Fibroblast of skin of left quadriceps (primary cell): ENCODE data around the gene TRIM7.
"Not testable (repeated sequence)": the region's sequence is repeated elsewhere in the genome, so short reads cannot be mapped to it uniquely, and the experiment has no call there.

ENCODE experiments used
- DNase-seq, 2 experiments: peaks; one replicate each; pipeline ENCODE4 v3.0.0-alpha.2; 2013; ENCODE audit warnings: low read depth in 2 of 2

Gene TRIM7

DNA sequence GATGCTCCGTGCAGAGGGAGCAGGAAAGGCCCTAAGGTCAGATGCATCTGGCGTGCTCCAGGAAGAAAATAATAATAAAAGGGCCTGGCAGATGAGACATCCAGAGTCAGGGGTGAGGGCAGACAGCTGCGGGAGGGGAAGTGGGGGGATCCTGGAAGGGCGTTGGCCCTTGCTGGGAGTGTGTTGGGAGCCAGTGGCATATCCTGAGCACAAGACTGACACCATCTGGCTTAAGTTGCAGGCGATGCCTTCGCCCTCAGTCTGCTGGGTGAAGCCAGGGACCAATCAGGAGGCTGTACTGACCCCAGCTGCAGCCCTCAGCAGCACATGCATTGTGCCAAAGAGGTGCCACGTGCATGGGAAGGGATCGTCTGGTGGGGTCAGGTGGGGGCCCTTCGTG lies 53.9 kb downstream of the TRIM7 start:
- DNase-seq: no peak

DNA sequence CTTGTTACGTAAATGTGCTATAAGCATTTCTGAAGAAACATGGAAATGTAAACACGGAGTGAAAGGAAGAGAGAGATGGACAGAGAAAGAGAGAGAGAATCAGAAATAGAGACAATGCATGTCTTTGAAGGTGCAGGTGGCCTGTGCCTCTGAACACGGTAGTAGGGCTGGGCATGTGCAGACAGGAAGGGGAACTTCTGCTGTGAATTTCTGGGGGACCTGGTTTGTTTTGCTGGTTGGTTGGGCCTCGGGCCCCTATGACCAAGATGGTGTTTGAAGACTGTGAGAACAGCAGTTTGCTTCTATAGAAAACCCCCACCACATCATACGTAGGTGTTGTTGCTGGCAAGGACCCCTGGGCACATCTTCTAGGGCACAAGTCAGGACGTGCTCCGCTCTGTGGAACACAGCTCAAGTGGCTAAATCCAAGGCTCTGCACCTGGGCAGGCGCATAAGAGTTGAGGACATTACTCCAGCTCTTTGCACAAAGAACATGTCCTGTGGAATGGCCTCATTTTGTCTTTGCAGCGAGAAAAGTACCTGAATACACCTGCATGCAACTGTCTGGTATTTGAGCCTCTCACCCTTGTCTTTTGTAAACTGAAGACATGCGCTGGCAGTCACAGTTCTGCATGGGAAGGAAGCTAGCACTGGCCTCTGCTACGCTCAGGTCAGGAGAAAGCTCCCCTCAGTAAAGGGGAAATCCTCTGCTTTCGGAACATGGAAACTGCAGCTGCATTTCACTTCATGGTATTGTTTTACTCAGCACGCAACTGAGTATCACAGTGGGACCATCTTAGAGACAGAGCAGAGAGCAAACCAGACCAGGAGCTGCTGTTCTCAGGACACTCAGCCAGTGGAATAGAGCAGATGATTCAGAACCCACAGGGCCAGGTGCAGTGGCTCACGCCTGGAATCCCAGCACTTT lies 54.9 kb downstream of the TRIM7 start:
- no peak for DNase-seq

DNA sequence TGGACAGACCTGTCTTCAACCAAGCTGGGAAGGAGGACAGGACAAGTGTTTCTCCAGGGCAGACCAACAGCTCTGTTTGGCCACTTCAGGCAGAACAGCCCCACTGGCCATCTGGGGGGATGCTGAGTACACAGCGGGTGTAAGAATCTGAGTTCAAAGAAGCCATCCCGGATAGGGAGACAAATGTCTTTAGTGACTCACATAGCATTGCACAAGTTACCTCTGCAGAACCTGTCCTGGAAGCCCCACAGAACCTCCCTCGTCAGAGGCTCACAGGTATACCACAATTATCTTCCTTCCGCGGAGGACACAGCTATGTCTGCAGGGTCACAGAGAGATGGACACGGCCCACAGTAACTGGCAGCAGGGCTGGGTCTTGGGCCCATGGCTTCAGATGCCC lies 55.6 kb downstream of the TRIM7 start:
- DNase-seq: no peak

DNA sequence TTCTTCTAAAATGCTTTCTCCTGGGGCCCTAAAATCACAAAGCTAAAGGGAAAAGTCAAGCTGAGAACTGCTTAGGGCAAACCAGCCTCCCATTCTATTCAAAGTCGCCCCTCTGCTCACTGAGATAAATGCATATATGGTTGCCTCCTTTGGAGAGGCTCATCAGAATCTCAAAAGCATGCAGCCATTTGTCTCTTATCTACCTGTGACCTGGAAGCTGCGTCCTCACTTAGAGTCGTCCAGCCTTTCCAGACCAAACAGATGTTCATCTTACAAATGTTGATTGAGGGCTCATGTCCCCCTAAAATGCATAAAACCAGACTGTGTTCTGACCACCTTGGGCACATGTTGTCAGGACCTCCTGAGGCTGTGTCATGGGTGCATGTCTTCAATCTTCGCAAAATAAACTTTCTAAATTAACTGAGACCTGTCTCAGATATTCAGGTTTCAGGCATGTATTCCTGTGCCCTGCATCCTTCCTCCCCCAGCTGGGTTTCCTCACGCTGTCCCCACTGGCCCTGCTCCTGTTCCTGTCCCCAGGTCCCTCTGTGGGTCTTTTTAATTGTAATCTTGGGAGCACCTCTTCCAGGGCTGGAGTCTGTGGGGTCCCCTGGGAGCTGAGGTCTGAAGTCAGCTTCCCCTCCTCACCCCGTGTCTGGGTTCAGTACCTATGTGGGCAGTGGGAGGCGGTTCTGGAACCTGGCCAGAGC lies 57.9 kb downstream of the TRIM7 start, which contains the start of gene OR2V2:
OR2V2 (plus strand) TSS at position 660 of the 710 bp plus-strand sequence. CDS start 7,357 bp downstream, outside the sequence.
- DNase-seq: not testable (repeated sequence)

DNA sequence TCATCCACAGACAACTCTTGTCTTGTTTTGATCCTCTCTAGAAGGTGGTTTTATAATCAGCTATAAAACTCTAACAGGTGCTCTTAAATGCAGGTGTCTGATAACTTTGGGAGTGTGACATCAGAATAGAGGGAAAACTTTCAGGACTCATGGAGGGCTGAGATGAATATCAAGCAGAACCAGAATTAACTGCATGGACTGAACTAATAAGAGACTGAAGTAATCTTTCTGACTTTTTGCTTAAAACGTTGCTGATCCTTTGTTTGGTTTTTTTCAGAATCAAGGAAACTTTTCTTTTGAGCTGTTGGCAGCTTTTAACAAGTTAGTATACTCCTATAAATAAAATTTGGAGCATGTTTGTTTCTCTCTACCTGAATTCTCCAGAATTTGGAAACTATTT lies 59.9 kb downstream of the TRIM7 start:
- DNase-seq: no peak
